BE2C (cell line): ENCODE measurements around the gene BIN1.

Experiments used
- DNase-seq: peaks from one replicate; pipeline ENCODE4 v3.0.0-alpha.2; 2020
- H3K27me3 ChIP-seq: fragments of 250-450 bp; sonication (Bioruptor Pico); 2 replicates; pipeline ENCODE4 v1.5.1; 2020; ENCODE audit warnings: mild to moderate bottlenecking
- H3K36me3 ChIP-seq: fragments of 250-450 bp; sonication (Bioruptor Pico); 2 replicates; pipeline ENCODE4 v1.5.1; 2020; ENCODE audit warnings: mild to moderate bottlenecking
- H3K4me1 ChIP-seq: fragments of 250-450 bp; sonication (Bioruptor Pico); 2 replicates; pipeline ENCODE4 v1.5.1; 2020
- H3K4me3 ChIP-seq: 2 replicates; pipeline ENCODE4 v1.5.1; 2011; ENCODE audit warnings: low read depth, low read length
- H3K9me3 ChIP-seq: fragments of 250-450 bp; sonication (Bioruptor Pico); 2 replicates; pipeline ENCODE4 v1.5.1; 2020
- TF ChIP-seq, protein P1 (sequence below): IDR thresholded peaks from 2 replicates; pipeline ENCODE4 v1.5.1; 2012; ENCODE audit warnings: mild to moderate bottlenecking, low read depth, low read length

Gene BIN1

DNA sequence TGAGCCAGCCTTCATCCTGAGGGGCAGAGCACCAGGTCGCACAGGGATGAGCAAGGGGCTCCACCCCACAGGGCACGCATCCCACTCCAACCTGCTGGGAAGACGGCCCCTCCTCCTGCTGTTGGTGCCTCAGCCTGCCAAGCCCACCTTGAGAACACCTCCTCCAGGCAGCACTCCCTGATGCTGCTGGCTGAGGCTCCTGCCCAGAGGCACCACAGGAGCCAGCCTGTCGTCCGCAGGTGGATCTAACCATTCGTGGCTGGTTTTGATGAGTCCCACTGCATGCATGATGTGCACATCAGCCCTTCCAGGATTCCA is 58.4 kb downstream of the BIN1 start:
- no peaks in the 10 kb centered on the region for H3K9me3 ChIP-seq
- H3K36me3 ChIP-seq, result no peaks in the 10 kb centered on the region
- H3K27me3 ChIP-seq, result no peaks in the 10 kb centered on the region
- TF ChIP-seq, protein P1, sequence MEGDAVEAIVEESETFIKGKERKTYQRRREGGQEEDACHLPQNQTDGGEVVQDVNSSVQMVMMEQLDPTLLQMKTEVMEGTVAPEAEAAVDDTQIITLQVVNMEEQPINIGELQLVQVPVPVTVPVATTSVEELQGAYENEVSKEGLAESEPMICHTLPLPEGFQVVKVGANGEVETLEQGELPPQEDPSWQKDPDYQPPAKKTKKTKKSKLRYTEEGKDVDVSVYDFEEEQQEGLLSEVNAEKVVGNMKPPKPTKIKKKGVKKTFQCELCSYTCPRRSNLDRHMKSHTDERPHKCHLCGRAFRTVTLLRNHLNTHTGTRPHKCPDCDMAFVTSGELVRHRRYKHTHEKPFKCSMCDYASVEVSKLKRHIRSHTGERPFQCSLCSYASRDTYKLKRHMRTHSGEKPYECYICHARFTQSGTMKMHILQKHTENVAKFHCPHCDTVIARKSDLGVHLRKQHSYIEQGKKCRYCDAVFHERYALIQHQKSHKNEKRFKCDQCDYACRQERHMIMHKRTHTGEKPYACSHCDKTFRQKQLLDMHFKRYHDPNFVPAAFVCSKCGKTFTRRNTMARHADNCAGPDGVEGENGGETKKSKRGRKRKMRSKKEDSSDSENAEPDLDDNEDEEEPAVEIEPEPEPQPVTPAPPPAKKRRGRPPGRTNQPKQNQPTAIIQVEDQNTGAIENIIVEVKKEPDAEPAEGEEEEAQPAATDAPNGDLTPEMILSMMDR, result no peak
- peak; percentile 2 for DNase-seq
- H3K4me1 ChIP-seq, result no peaks in the 10 kb centered on the region
- H3K4me3 ChIP-seq, result no peak overlapping the region

DNA sequence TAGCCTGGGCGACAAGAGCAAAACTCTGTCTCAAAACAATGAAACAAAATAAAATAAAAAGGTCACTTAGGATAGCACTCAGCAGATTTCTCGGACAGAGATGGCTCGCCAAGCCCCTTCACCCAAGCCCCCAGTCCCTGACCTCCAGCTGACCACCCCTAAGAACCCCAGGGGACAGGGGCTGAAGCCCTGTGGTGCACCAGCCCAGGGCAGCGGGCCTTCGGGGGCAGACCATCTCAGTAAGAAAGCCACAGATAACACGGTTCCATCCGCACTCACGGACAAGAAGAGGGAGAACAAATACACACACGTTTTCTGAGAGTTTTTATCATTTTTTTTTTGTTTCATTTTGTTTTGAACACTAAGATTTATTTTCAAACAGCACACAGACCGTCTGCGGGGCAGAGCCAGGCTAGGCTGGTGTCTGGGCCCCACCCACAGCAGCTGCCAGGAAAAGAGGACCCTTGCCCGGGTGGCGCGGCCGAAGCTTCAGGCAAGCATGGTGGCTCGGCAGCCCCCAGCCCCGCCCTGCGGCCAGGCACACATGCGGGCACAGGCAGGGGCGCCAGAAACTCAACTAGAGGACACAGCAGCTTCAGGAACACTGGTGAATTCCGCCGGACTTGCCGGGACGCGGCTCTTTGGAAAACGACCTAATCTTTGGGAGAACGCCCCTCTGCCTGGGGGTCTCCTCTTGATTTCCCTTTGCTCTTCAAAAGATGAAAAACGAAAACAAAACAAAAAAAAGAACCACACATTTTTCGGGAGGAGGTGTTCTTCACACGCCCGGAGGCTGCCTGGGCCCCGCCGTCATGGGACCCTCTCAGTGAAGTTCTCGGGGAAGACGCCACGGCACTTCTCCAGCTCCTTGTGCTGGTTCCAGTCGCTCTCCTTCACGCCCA is 59.0 kb downstream of the BIN1 start:
- no peaks in the 10 kb centered on the region for H3K36me3 ChIP-seq
- H3K27me3 ChIP-seq, result no peaks in the 10 kb centered on the region
- TF ChIP-seq, protein P1, result no peak
- DNase-seq, result no peak
- no peaks in the 10 kb centered on the region for H3K4me1 ChIP-seq
- H3K4me3 ChIP-seq, result no peak overlapping the region
- H3K9me3 ChIP-seq, result no peaks in the 10 kb centered on the region

DNA sequence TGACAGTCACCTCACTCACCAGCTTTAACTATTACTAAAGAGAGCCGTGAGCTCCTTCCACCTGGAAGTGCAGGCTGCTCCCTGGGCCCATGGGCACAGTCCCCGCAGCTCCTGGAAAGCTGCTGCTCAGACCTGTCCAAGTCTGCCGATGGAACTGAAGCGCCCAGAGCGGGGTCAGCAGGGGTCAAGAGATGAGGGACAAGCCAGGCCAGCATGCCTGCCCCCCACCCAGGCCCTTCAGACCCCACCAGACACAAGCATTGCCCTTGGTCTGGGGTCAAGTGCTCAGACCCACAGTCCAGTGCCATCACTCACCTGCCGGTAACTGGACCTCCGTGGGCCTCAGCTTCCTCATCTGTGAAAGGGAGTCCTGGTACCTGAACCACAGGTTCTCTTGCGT is 59.9 kb downstream of the BIN1 start:
- Histone ChIP-seq H3K4me1 (no peaks in the 10 kb centered on the region), H3K27me3 (no peaks in the 10 kb centered on the region), H3K4me3 (no peak overlapping the region), H3K36me3 (no peaks in the 10 kb centered on the region), H3K9me3 (no peaks in the 10 kb centered on the region)
- TF ChIP-seq, protein P1, result no peak
- no peak for DNase-seq

DNA sequence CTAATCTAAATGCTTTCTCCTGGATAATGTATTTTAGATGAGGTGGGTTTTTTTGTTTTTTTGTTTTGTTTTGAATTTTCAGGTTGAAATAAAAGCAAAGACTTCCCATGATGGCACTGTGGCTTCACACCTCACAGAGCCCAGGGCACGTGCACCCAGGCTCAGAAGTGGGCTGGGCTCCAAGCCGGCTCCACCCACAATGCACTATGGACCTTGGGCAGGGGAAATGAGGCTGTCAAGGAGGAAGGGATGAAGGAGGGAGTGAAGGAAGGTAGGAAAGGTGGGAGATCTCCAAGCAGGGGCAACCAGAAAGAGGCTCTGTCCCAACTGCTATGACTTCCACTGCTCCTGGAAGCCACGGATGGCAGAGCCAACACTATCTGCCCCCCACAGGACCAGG is 60.4 kb downstream of the BIN1 start:
- TF ChIP-seq, protein P1, result no peak
- Histone ChIP-seq H3K27me3 (no peaks in the 10 kb centered on the region), H3K9me3 (no peaks in the 10 kb centered on the region), H3K4me3 (no peak overlapping the region), H3K4me1 (no peaks in the 10 kb centered on the region), H3K36me3 (no peaks in the 10 kb centered on the region)
- no peak for DNase-seq

DNA sequence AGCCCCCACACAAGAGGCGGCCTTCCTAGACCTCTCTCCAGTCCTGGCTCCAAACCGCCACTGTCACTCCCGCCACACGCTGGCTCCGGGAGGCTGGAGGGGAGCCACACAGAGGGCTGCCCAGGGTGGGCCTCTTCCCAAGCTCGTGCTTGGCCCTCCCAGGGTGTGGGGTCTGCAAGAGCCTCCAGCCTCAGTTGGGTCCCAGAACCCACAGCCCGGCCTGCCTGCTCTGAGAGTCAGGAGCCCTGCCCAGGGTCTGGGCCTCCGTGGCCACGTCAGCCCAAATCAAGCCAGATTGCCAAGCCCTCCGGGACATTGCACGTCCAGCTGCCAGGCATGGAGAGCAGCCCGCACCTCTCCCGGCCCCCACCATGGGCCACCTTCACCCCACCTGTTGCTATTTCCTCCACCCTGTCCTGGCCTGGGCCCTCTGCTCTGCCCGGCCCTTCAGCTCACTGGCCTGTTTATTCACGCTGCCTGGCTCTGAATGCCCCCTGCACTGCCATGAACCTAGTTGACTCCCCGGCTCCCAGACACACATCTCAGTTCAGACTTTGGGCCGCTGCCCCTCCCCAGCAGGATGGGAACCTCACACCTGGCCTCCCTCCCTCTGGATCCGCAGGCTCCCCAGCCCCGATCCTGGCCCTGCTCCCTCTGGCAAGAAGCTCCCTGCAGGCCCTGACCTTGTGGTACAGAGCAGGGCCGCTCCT is 61.0 kb downstream of the BIN1 start:
- no peak for DNase-seq
- Histone ChIP-seq H3K4me1 (no peaks in the 10 kb centered on the region), H3K4me3 (no peak overlapping the region), H3K9me3 (no peaks in the 10 kb centered on the region), H3K27me3 (no peaks in the 10 kb centered on the region), H3K36me3 (no peaks in the 10 kb centered on the region)
- TF ChIP-seq, protein P1, result no peak

DNA sequence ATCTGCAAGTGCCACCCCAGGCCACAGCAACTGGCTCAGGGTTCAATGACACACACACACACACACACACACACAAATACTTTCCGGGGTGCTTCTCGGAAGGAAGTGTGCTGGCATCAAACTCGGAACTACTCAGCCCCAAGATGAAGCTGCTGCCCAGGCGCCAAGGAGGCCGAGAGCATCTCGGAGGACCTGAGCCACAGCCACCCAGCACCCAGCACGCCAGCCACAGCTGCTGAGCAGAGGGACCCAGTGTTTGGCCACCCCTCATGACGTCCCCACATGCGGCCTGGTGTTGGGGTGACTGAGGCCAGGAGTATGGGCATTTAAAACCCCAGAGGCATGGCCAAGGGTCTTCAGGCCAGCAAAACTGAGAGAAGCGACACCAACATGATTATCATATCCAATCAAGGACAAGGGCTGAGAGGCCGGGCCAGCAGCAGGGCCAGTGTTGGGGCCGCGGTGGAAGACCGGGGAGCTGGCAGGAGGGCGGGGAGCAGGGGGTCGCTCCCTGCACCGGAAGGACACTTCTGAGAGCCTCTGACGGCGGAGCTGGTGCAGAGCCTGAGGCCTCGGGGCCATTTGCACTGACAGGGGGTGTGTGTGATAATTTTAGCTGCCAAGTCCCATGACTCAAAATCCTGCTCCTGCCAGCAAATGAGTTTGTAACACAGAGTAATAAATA is 61.8 kb downstream of the BIN1 start:
- no peak for DNase-seq
- Histone ChIP-seq H3K4me1 (no peaks in the 10 kb centered on the region), H3K36me3 (no peaks in the 10 kb centered on the region), H3K27me3 (no peaks in the 10 kb centered on the region), H3K9me3 (no peaks in the 10 kb centered on the region), H3K4me3 (no peak overlapping the region)
- TF ChIP-seq, protein P1, result no peak
